PC-3 (cell line): Measurements from ENCODE around the gene ACBD4. TPM values are rescaled to one million over a fixed set of nuclear protein-coding genes. Genes with fewer than 3 reads are reported as not detected.

Experiments
- ATAC-seq: fragments of 200-7000 bp; cut with Tn5 transposase; 2 replicates; pipeline ENCODE4 v1.9.1; 2020; ENCODE audit warnings: mild to moderate bottlenecking, moderate library complexity
- BruUV-seq: library from RNA; stranded (reverse); fragments of 400-500 nt; replicated peaks from 2 replicates; lab custom pipeline; 2021; lab: Mats Ljungman, UMichigan
- CTCF ChIA-PET: fragments of 300-600 bp; sonication (Branson Sonifier 250); formaldehyde crosslinking; loops from one replicate; lab custom pipeline; 2022; ENCODE audit warnings: antibody characterized with exemption; lab: Charles Lee
- POLR2A ChIA-PET: fragments of 300-600 bp; sonication (Branson Sonifier 250); formaldehyde crosslinking; loops from one replicate; lab custom pipeline; 2022; ENCODE audit warnings: antibody characterized with exemption; ENCODE audit not compliant: unreplicated experiment; lab: Charles Lee
- DNase-seq: peaks from one replicate; pipeline ENCODE4 v3.0.0-alpha.2; 2015
- H2AFZ ChIP-seq: fragments of 300-600 bp; sonication (generic); 2 replicates; pipeline ENCODE4 v1.6.0; 2016; ENCODE audit warnings: antibody characterized with exemption, low read length
- H3F3A ChIP-seq: fragments of 300-600 bp; sonication (generic); one replicate; pipeline ENCODE4 v1.6.0; 2017; ENCODE audit warnings: antibody characterized with exemption, low read length, control low read depth, mild to moderate bottlenecking; ENCODE audit not compliant: unreplicated experiment
- H3K27ac ChIP-seq: fragments of 300-600 bp; sonication (generic); 2 replicates; pipeline ENCODE4 v1.5.1; 2016; ENCODE audit warnings: mild to moderate bottlenecking, low read length
- H3K27me3 ChIP-seq: fragments of 300-600 bp; sonication (generic); 2 replicates; pipeline ENCODE4 v1.6.1; 2016; ENCODE audit warnings: low read length, mixed read lengths
- H3K36me3 ChIP-seq: fragments of 300-600 bp; sonication (generic); 2 replicates; pipeline ENCODE4 v1.6.1; 2016; ENCODE audit warnings: low read depth, mixed run types, low read length, mixed read lengths
- H3K4me1 ChIP-seq: fragments of 300-600 bp; sonication (generic); 2 replicates; pipeline ENCODE4 v1.5.1; 2016; ENCODE audit warnings: low read length; ENCODE audit not compliant: insufficient read depth
- H3K4me2 ChIP-seq: fragments of 300-600 bp; sonication (generic); 2 replicates; pipeline ENCODE4 v1.6.0; 2016; ENCODE audit warnings: low read length
- H3K4me3 ChIP-seq: fragments of 300-600 bp; sonication (generic); 2 replicates; pipeline ENCODE4 v1.5.1; 2016; ENCODE audit warnings: mild to moderate bottlenecking, low read length, mixed read lengths
- H3K79me2 ChIP-seq: fragments of 300-600 bp; sonication (generic); 2 replicates; pipeline ENCODE4 v1.6.1; 2017; ENCODE audit warnings: low read length, mixed read lengths
- H3K9ac ChIP-seq: fragments of 300-600 bp; sonication (generic); 2 replicates; pipeline ENCODE4 v1.6.0; 2016; ENCODE audit warnings: mild to moderate bottlenecking, low read length
- H3K9me2 ChIP-seq: fragments of 300-600 bp; sonication (generic); replicated peaks from 2 replicates; pipeline ENCODE4 v1.6.1; 2016; ENCODE audit warnings: mixed run types, low read length, mixed read lengths
- H3K9me3 ChIP-seq: fragments of 300-600 bp; sonication (generic); 2 replicates; pipeline ENCODE4 v1.6.1; 2016; ENCODE audit warnings: low read length, mixed read lengths
- H4K20me1 ChIP-seq: fragments of 300-600 bp; sonication (generic); 2 replicates; pipeline ENCODE4 v1.6.1; 2016; ENCODE audit warnings: low read length, mixed read lengths
- EZH2 ChIP-seq: fragments of 300-600 bp; sonication (generic); IDR thresholded peaks from one replicate; pipeline ENCODE4 v1.6.1; 2017; ENCODE audit warnings: antibody characterized with exemption, mild to moderate bottlenecking, low read length; ENCODE audit not compliant: unreplicated experiment
- EZH2phosphoT487 ChIP-seq: fragments of 300-600 bp; sonication (generic); IDR thresholded peaks from 2 replicates; pipeline ENCODE4 v1.6.1; 2018; ENCODE audit warnings: mild to moderate bottlenecking, antibody characterized with exemption, low read length, borderline replicate concordance
- intact Hi-C: fragments of 100-400 bp; cut with micrococcal nuclease; formaldehyde crosslinking; loops from 2 replicates; pipeline ENCODE4 v1.9.0; 2023
- total RNA-seq: library from RNA; depleted of rRNA; stranded (reverse); fragments of >200 nt; gene quantifications from 2 replicates; pipeline ENCODE4 v1.2.3, GENCODE V29; 2014
- TF ChIP-seq, protein P1 (sequence below): fragments of 300-600 bp; sonication (generic); conservative IDR thresholded peaks from 2 replicates; pipeline ENCODE4 v1.5.1; 2017; ENCODE audit warnings: antibody characterized with exemption, low read depth, mild to moderate bottlenecking, low read length

The ACBD4 gene
- total RNA-seq, 1 experiment from 2014 or later: 12.9 TPM

DNA sequence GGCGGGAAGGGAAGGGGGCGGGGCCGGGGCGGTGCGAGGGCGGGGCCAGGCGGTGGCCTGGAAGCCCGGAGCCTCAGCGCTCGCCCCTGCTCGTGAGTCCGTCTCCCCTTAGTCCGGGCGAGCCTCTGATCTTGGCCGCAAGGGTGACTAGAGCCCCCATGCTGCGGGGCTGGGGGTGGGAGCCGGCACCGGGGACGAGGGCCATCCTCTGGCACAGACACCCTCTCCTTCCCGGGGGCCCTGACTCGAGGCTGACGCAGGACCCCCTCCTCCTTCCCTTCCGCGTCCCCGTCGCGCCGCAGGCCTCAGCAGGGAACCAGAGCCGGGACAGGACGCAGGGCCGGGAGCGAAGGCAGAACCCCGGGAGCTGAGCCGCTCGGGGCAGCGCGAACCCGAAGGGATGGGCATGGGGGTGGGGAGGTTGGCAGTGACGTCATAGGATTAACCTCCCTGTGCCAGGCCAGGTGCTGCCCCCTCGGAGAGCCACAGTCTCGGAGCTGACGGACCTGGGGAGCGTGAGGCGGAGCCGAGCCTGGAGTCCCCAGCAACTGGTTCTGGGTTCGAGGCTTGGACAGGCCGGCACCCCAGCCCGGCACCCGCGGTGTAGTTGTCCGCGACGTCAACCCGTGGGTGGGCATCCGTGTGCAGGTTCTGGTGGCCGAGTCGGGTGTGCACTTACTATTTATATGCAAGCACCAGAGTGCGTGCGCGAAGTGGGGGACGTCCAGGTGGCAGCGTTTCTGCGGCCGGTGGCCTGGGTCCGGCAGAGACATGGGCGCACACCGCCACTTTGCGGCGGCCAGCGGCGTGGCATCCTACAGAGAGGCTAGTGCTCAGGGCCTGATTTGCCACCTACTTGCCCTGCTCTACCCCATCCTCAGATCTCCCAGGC, 2.7 kb upstream of the ACBD4 start:
- Histone ChIP-seq H3K4me2 (peak overlapping the region; percentile 95), H3K9me3 (no peaks in the 10 kb centered on the region), H3K4me3 (peak overlapping the region; percentile 75), H3K79me2 (peaks cover 46% of the 10 kb centered on the region), H3K9ac (peak overlapping the region; percentile 40), H3K27me3 (no peaks in the 10 kb centered on the region), H3K27ac (peak overlapping the region; percentile 28), H3K4me1 (peaks cover 48% of the 10 kb centered on the region), H2AFZ (peak overlapping the region; percentile 81), H3K9me2 (no peaks in the 10 kb centered on the region), H3F3A (no peaks in the 10 kb centered on the region), H4K20me1 (no peaks in the 10 kb centered on the region), H3K36me3 (no peaks in the 10 kb centered on the region)
- BruUV-seq: TSS peak; percentile 18
- peak; percentile 92 for DNase-seq
- POLR2A ChIA-PET: interaction anchor here (0.8 kb wide), 1 partner anchor 16 kb away, joined by 4 read pairs; the partner anchor contains the start of gene HEXIM1
- CTCF ChIA-PET: interaction anchor here (0.9 to 1.0 kb wide), 2 partner anchors 19 to 22 kb away, joined by 3 to 9 read pairs; no protein-coding TSS in a partner anchor
- peak; percentile 53 for ATAC-seq
- intact Hi-C loops: loop anchor here (1.0 to 10.0 kb wide), 7 partner anchors 24 to 211 kb away; partner anchors contain the start of genes MAP3K14 and NMT1
- TF ChIP-seq EZH2phosphoT487: no peak
- TF ChIP-seq, protein P1, sequence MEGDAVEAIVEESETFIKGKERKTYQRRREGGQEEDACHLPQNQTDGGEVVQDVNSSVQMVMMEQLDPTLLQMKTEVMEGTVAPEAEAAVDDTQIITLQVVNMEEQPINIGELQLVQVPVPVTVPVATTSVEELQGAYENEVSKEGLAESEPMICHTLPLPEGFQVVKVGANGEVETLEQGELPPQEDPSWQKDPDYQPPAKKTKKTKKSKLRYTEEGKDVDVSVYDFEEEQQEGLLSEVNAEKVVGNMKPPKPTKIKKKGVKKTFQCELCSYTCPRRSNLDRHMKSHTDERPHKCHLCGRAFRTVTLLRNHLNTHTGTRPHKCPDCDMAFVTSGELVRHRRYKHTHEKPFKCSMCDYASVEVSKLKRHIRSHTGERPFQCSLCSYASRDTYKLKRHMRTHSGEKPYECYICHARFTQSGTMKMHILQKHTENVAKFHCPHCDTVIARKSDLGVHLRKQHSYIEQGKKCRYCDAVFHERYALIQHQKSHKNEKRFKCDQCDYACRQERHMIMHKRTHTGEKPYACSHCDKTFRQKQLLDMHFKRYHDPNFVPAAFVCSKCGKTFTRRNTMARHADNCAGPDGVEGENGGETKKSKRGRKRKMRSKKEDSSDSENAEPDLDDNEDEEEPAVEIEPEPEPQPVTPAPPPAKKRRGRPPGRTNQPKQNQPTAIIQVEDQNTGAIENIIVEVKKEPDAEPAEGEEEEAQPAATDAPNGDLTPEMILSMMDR: peak; percentile 87

- no peaks in the 10 kb centered on the region for H3K36me3 ChIP-seq
- ChIA-PET CTCF (interaction anchor here (0.5 to 2.1 kb wide), 49 partner anchors 8 to 718 kb away, joined by 3 to 175 read pairs (median 6); partner anchors contain the start of genes DCAKD, HEXIM1, HEXIM2 and NMT1), POLR2A (interaction anchor here (0.5 to 2.0 kb wide), 4 partner anchors 14 to 1997 kb away, joined by 4 to 59 read pairs (median 4); partner anchors contain the start of gene HEXIM1)
These were observed 698 bp downstream of the ACBD4 start for GRCh38 chr17:45135978-45136791.

More at GRCh38 chr17:45135978-45136791, 698 bp downstream of the ACBD4 start:
- Histone ChIP-seq H3K9me2 (no peaks in the 10 kb centered on the region), H3F3A (peaks cover 3% of the 10 kb centered on the region), H2AFZ (peak overlapping the region; percentile 79), H3K4me3 (peak overlapping the region; percentile 70), H3K27me3 (no peaks in the 10 kb centered on the region), H3K79me2 (peaks cover 16% of the 10 kb centered on the region), H4K20me1 (no peaks in the 10 kb centered on the region), H3K4me1 (peaks cover 14% of the 10 kb centered on the region), H3K9ac (peak overlapping the region; percentile 46), H3K4me2 (peak overlapping the region; percentile 91), H3K9me3 (no peaks in the 10 kb centered on the region), H3K27ac (no peak overlapping the region)
- intact Hi-C loops: loop anchor here (1.0 to 10.0 kb wide), 4 partner anchors 12 to 179 kb away; partner anchors contain the start of genes HEXIM1 and MAP3K14
- BruUV-seq: TSS peak; percentile 43
- TF ChIP-seq EZH2phosphoT487 (no peak), EZH2 (no peak)
- TF ChIP-seq, protein P1: no peak
- ATAC-seq (no peak), DNase-seq (no peak)
